GM12873 (cell line): ENCODE measurements around the gene PTPRN2.

Source experiments
- TF ChIP-seq, protein P1 (sequence below): IDR thresholded peaks from 2 replicates; pipeline ENCODE4 v1.5.1; 2012; ENCODE audit warnings: low read depth, mild to moderate bottlenecking, moderate library complexity, low read length, control low read depth; ENCODE audit not compliant: insufficient read depth; ENCODE audit errors: missing control alignments

PTPRN2 gene

GRCh38 chr7:157997471-157997870, 590.2 kb downstream of the PTPRN2 start:
- TF ChIP-seq, protein P1, sequence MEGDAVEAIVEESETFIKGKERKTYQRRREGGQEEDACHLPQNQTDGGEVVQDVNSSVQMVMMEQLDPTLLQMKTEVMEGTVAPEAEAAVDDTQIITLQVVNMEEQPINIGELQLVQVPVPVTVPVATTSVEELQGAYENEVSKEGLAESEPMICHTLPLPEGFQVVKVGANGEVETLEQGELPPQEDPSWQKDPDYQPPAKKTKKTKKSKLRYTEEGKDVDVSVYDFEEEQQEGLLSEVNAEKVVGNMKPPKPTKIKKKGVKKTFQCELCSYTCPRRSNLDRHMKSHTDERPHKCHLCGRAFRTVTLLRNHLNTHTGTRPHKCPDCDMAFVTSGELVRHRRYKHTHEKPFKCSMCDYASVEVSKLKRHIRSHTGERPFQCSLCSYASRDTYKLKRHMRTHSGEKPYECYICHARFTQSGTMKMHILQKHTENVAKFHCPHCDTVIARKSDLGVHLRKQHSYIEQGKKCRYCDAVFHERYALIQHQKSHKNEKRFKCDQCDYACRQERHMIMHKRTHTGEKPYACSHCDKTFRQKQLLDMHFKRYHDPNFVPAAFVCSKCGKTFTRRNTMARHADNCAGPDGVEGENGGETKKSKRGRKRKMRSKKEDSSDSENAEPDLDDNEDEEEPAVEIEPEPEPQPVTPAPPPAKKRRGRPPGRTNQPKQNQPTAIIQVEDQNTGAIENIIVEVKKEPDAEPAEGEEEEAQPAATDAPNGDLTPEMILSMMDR, result no peak

GRCh38 chr7:157997080-157997440, 590.6 kb downstream of the PTPRN2 start:
- TF ChIP-seq, protein P1, result no peak

DNA sequence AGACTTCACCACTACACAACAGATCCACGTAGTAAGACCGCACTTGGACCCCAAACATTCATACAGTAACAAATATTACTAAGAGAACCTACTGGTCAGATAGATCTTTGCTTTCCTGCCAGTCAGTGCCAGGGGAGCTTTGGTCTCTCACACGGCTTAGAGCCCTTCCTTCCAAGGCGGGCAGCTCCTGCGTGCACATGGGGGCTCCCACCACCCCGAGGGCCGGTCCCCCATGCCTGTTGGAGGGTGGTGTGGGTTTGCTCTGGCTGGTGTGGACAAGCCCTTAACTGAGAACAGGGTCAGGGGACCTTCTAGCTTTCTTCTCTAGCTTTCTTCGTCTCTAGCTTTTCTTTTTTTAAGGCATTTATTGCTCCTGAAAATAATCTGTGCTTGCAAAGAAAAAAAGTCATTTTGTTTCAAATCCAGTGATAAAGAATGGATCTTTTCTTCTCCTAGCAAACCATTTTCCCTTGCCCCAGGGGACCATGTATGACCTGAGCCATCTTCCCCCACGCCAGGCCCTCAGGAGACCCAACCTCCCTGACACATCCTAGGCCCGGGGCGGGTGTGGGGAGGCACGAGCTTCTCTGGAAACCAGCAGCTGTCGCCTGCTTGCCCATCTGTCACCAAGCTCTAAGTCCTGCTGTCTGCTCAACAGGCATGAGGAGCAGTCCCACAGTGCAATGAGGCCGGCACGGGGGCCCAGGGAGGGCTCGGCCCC, 591.1 kb downstream of the PTPRN2 start:
- TF ChIP-seq, protein P1, result no peak

DNA sequence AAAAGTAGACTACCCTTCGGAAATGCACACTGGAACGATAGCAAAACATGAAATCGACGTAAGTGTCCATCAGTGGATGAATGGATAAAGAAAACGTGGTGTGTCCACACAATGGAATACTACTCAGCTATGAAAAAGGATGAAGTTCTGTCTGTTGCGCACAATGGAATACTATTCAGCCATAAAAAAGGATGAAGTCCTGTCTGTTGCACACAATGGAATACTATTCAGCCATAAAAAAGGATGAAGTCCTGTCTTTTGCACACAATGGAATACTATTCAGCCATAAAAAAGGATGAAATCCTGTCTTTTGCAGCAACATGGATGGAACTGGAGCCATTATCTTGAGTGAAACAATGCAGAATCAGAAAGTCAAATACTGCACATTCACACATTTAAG, 591.8 kb downstream of the PTPRN2 start:
- TF ChIP-seq, protein P1, result no peak

- TF ChIP-seq, protein P1, result no peak
Observed at GRCh38 chr7:157994319-157994718, 593.3 kb downstream of the PTPRN2 start.

DNA sequence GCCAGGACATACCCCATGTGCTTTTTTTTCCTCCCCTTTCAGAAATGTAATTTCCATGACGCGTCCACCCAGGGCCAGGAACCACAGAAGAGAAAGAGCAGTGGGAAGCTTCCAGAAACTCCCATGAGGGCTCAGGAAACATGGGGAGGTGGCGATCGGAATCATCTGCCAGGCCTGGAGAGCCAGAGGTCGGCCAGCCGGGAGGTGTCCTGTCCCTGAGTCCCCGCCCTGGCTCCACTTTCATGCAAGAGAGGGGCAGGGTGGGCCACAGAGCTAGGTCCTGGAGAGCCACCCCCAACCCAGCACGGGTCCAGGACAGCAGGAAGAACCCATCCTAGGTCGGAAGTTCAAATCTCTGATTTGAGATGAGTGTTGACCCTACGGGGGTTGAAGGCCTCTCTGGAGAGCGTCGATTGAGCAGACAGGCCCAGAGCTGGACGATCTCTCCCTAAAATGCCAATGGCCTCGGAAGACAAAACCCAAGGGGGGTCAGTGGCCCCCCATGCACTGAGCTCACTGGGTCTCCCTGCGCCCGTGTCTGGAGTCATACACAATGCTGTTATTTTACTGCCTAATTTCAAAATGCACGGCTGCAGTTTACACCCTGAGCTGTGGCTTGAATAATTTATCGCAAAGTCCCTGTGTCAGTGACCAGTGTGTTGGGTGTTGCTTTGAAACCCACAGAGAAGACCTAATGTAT, 594.1 kb downstream of the PTPRN2 start:
- TF ChIP-seq, protein P1, result no peak

DNA sequence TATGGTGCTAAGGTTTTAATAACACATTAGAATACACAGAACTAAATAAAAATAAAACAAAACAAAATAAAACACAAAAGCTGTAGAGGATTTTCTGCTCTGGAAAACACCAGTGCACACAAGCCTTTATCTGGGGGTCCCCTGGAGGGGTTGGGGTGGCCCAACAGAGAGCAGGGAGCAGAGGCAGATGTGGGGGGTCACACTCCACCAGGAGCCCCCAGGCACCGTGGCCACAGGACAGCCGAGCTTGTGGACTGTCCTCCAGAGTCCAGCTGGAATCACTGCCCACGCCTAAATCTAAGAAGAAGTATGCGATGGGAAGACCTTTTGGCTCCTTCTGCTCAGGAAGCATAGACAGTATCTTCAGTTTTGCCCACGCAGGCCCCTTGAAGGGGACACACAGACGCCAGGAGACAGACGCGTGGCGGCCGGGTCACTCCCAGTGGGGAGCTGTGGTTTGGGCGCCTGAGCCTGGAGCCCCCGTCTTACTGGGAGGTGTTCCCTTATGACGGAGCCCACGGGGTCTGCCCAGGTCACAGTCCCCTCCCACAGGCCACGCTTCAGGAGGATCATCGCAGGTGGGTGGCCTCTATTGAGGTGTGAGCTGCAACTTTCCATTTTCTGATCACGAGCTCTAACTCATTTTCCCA, 595.0 kb downstream of the PTPRN2 start:
- TF ChIP-seq, protein P1, result no peak
